ENCODE measurements around the gene DPY19L3.

Gene DPY19L3

DNA sequence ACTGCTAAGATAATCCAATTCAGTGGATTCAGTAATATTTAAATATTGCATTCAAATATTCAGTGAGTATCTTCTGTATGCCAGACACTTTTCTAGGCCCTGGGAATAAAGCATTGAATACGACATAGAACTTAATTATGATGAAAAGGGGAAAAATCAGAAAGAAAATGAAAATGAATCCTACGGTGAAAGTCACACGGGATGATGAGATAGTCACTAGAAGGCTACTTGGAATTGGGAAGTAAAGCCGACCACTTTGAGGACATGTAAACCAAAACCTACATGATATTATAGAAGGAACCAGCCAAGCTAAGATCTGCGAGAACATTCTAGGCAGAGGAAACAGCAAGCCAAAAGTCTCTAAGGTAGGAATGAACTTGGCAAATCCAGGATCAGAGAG, 10.1 kb downstream of the DPY19L3 start:
- no peak overlapping the region for H3K9ac ChIP-seq (ENCODE audit: low read depth, low read length)
- no peaks in the 10 kb centered on the region for H4K20me1 ChIP-seq (ENCODE audit: insufficient read depth, low read length)
- no peak for DNase-seq
- peaks cover 3% of the 10 kb centered on the region; the same call in 1 of the 2 replicates for H3K79me2 ChIP-seq (ENCODE audit: insufficient read depth, low read length)
- no peak for ATAC-seq (ENCODE audit: insufficient read depth, low read depth)
- no peak overlapping the region for H3K27ac ChIP-seq (ENCODE audit: low read length)
- H3K36me3 ChIP-seq (ENCODE audit: insufficient read depth, low read length): peaks cover 58% of the 10 kb centered on the region
- H3K4me2 ChIP-seq (ENCODE audit: insufficient read depth, low read length): no peak overlapping the region
- no peak overlapping the region for H2AFZ ChIP-seq (ENCODE audit: low read depth, low read length)
- TF ChIP-seq, protein P1, sequence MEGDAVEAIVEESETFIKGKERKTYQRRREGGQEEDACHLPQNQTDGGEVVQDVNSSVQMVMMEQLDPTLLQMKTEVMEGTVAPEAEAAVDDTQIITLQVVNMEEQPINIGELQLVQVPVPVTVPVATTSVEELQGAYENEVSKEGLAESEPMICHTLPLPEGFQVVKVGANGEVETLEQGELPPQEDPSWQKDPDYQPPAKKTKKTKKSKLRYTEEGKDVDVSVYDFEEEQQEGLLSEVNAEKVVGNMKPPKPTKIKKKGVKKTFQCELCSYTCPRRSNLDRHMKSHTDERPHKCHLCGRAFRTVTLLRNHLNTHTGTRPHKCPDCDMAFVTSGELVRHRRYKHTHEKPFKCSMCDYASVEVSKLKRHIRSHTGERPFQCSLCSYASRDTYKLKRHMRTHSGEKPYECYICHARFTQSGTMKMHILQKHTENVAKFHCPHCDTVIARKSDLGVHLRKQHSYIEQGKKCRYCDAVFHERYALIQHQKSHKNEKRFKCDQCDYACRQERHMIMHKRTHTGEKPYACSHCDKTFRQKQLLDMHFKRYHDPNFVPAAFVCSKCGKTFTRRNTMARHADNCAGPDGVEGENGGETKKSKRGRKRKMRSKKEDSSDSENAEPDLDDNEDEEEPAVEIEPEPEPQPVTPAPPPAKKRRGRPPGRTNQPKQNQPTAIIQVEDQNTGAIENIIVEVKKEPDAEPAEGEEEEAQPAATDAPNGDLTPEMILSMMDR (IDR thresholded peaks at IDR 0.05; ENCODE audit: borderline replicate concordance, extremely low read depth, low read length, poor library complexity, severe bottlenecking): no peak
- TF ChIP-seq EZH2 (IDR thresholded peaks at IDR 0.05; ENCODE audit: borderline replicate concordance, low read depth, low read length, severe bottlenecking): no peak
- no peaks in the 10 kb centered on the region for H3K4me1 ChIP-seq (ENCODE audit: insufficient read depth, low read length)
- H3K9me3 ChIP-seq (ENCODE audit: insufficient read depth, low read length, severe bottlenecking): no peaks in the 10 kb centered on the region
- H3K4me3 ChIP-seq (ENCODE audit: low read depth in 1 of 2, low read length in 2 of 2): no peak overlapping the region
- H3K27me3 ChIP-seq (ENCODE audit: insufficient read depth, low read length, poor library complexity): no peaks in the 10 kb centered on the region

DNA sequence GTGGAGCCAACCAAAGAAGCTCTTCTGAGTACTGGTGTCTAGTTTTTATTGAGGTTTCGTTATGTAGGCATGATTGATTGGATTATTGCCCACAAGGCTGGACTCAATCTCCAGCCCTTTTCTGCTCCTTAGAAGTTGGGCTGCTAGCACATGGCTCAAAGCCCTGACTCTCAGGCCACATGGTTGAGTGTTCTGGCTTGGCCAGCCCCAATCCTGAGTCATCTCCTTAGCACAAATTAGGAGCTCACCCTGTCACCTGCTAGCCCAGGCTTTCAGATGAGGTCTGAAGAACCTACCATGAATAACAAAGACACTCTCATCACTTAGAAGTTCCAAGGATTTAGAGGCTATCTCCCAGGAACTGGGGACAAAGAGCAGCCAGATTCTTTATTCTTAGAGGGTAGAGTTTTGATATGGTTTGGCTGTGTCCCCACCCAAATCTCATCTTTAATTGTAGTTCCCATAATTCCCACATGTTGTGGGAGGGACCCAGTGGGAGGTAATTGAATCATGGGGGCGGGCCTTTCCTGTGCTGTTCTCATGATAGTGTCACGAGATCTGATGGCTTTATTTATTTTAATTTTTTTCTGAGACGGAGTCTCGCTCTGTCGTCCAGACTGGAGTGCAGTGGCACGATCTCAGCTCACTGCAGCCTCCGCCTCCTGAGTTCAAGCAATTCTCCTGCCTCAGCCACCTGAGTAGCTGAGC, 11.3 kb downstream of the DPY19L3 start:
- Histone ChIP-seq H3K36me3 (ENCODE audit: insufficient read depth, low read length) (peaks cover 55% of the 10 kb centered on the region), H3K9ac (ENCODE audit: low read depth, low read length) (no peak overlapping the region), H3K4me3 (ENCODE audit: low read depth in 1 of 2, low read length in 2 of 2) (no peak overlapping the region), H3K9me3 (ENCODE audit: insufficient read depth, low read length, severe bottlenecking) (no peaks in the 10 kb centered on the region), H3K27ac (ENCODE audit: low read length) (no peak overlapping the region), H3K79me2 (ENCODE audit: insufficient read depth, low read length) (peaks cover 3% of the 10 kb centered on the region; the same call in 1 of the 2 replicates), H2AFZ (ENCODE audit: low read depth, low read length) (no peak overlapping the region), H3K27me3 (ENCODE audit: insufficient read depth, low read length, poor library complexity) (no peaks in the 10 kb centered on the region), H3K4me2 (ENCODE audit: insufficient read depth, low read length) (no peak overlapping the region), H3K4me1 (ENCODE audit: insufficient read depth, low read length) (no peaks in the 10 kb centered on the region), H4K20me1 (ENCODE audit: insufficient read depth, low read length) (no peaks in the 10 kb centered on the region)
- ATAC-seq (ENCODE audit: insufficient read depth, low read depth): no peak
- TF ChIP-seq EZH2 (IDR thresholded peaks at IDR 0.05; ENCODE audit: borderline replicate concordance, low read depth, low read length, severe bottlenecking): no peak
- TF ChIP-seq, protein P1 (IDR thresholded peaks at IDR 0.05; ENCODE audit: borderline replicate concordance, extremely low read depth, low read length, poor library complexity, severe bottlenecking): no peak
- no peak for DNase-seq

DNA sequence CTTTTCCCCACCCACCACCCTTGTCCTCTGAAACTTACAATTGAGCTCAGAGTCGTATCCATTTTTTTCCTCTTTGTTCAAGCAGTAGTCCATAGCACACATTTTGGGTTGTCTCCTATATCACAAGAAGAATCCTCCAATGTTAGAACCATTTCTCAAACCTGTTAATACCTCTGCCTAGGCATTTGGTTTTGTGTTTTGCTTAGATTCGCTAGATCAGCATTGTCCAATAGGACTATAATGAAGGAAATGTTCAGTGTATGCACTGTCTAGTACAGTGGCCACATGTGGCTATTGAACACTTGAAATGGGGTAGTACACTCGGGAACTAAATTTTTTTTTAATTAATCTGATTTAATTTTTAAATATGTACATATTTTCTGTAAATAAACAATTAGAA, 12.6 kb downstream of the DPY19L3 start:
- TF ChIP-seq, protein P1 (IDR thresholded peaks at IDR 0.05; ENCODE audit: borderline replicate concordance, extremely low read depth, low read length, poor library complexity, severe bottlenecking): no peak
- TF ChIP-seq EZH2 (IDR thresholded peaks at IDR 0.05; ENCODE audit: borderline replicate concordance, low read depth, low read length, severe bottlenecking): no peak
- Histone ChIP-seq H3K27ac (ENCODE audit: low read length) (no peak overlapping the region), H3K9me3 (ENCODE audit: insufficient read depth, low read length, severe bottlenecking) (no peaks in the 10 kb centered on the region), H2AFZ (ENCODE audit: low read depth, low read length) (no peak overlapping the region), H3K4me1 (ENCODE audit: insufficient read depth, low read length) (no peaks in the 10 kb centered on the region), H3K4me3 (ENCODE audit: low read depth in 1 of 2, low read length in 2 of 2) (no peak overlapping the region), H3K9ac (ENCODE audit: low read depth, low read length) (no peak overlapping the region), H3K36me3 (ENCODE audit: insufficient read depth, low read length) (peaks cover 52% of the 10 kb centered on the region), H3K27me3 (ENCODE audit: insufficient read depth, low read length, poor library complexity) (no peaks in the 10 kb centered on the region), H3K79me2 (ENCODE audit: insufficient read depth, low read length) (peaks cover 3% of the 10 kb centered on the region; the same call in 1 of the 2 replicates), H4K20me1 (ENCODE audit: insufficient read depth, low read length) (no peaks in the 10 kb centered on the region), H3K4me2 (ENCODE audit: insufficient read depth, low read length) (no peak overlapping the region)
- no peak for DNase-seq
- no peak for ATAC-seq (ENCODE audit: insufficient read depth, low read depth)
